OCI-LY7 (cell line): ENCODE measurements around the gene RREB1. TPM values are rescaled to one million over a fixed set of nuclear protein-coding genes. Genes with fewer than 3 reads are reported as not detected.

Source experiments
- BruUV-seq: library from RNA; stranded (reverse); fragments of 400-500 nt; replicated peaks from 2 replicates; lab custom pipeline; 2021; lab: Mats Ljungman, UMichigan
- CTCF ChIA-PET: fragments of 300-600 bp; sonication (Branson Sonifier 250); formaldehyde crosslinking; loops from one replicate; lab custom pipeline; 2022; ENCODE audit warnings: antibody characterized with exemption; ENCODE audit not compliant: unreplicated experiment; lab: Charles Lee
- POLR2A ChIA-PET: fragments of 300-600 bp; sonication (Branson Sonifier 250); formaldehyde crosslinking; loops from one replicate; lab custom pipeline; 2022; ENCODE audit warnings: antibody characterized with exemption; lab: Charles Lee
- DNase-seq: peaks from one replicate; pipeline ENCODE4 v3.0.0-alpha.2; 2015; ENCODE audit warnings: low spot score
- H2AFZ ChIP-seq: fragments of 200-600 bp; sonication (generic), shearing (Covaris generic); 2 replicates; pipeline ENCODE4 v1.6.1; 2014; ENCODE audit warnings: mild to moderate bottlenecking, antibody characterized with exemption, low read length, moderate library complexity
- H3K27ac ChIP-seq: fragments of 200-600 bp; sonication (generic); 2 replicates; pipeline ENCODE4 v1.5.1; 2014; ENCODE audit warnings: mixed run types, low read depth, mild to moderate bottlenecking, moderate library complexity, low read length, inconsistent platforms; ENCODE audit not compliant: poor library complexity, severe bottlenecking
- H3K36me3 ChIP-seq: fragments of 200-600 bp; sonication (generic); 2 replicates; pipeline ENCODE4 v1.6.1; 2014; ENCODE audit warnings: mild to moderate bottlenecking, antibody characterized with exemption, low read length, moderate library complexity, mixed read lengths; ENCODE audit not compliant: insufficient read depth
- H3K4me1 ChIP-seq: fragments of 200-600 bp; sonication (generic); 2 replicates; pipeline ENCODE4 v1.5.1; 2014; ENCODE audit warnings: mild to moderate bottlenecking, low read length; ENCODE audit not compliant: insufficient read depth, poor library complexity, severe bottlenecking
- H3K4me2 ChIP-seq: fragments of 200-600 bp; sonication (generic); 2 replicates; pipeline ENCODE4 v1.6.1; 2014; ENCODE audit warnings: mild to moderate bottlenecking, low read length
- H3K4me3 ChIP-seq: fragments of 200-600 bp; sonication (generic); 2 replicates; pipeline ENCODE4 v1.5.1; 2014; ENCODE audit warnings: mild to moderate bottlenecking, low read depth, low read length; ENCODE audit not compliant: poor library complexity, severe bottlenecking
- H3K79me2 ChIP-seq: fragments of 200-600 bp; sonication (generic); 2 replicates; pipeline ENCODE4 v1.6.1; 2016; ENCODE audit warnings: low read depth, mild to moderate bottlenecking, low read length, moderate library complexity, mixed read lengths; ENCODE audit not compliant: insufficient read depth
- H3K9me2 ChIP-seq: fragments of 200-600 bp; sonication (generic); 2 replicates; pipeline ENCODE4 v1.6.1; 2016; ENCODE audit warnings: mild to moderate bottlenecking, low read length, mixed read lengths; ENCODE audit not compliant: insufficient read depth
- H3K9me3 ChIP-seq: fragments of 200-600 bp; sonication (generic); 2 replicates; pipeline ENCODE4 v1.6.1; 2014; ENCODE audit warnings: mild to moderate bottlenecking, mixed run types, low read length, mixed read lengths
- H4K20me1 ChIP-seq: fragments of 200-600 bp; sonication (generic); 2 replicates; pipeline ENCODE4 v1.6.1; 2014; ENCODE audit warnings: mild to moderate bottlenecking, antibody characterized with exemption, low read length, moderate library complexity, mixed read lengths; ENCODE audit not compliant: insufficient read depth
- CTCF ChIP-seq: fragments of 200-600 bp; sonication (generic); conservative IDR thresholded peaks from 2 replicates; pipeline ENCODE4 v1.5.1; 2014; ENCODE audit warnings: mild to moderate bottlenecking, antibody characterized with exemption, low read length, moderate library complexity, mixed read lengths
- EZH2phosphoT487 ChIP-seq: fragments of 200-600 bp; sonication (generic); IDR thresholded peaks from 2 replicates; pipeline ENCODE4 v1.6.1; 2018; ENCODE audit warnings: low read depth, borderline replicate concordance, mild to moderate bottlenecking, mixed run types, antibody characterized with exemption, low read length, moderate library complexity, mixed read lengths
- intact Hi-C: fragments of 100-400 bp; cut with micrococcal nuclease; formaldehyde crosslinking; loops from one replicate; pipeline ENCODE4 v1.10.0; 2022; ENCODE audit not compliant: unreplicated experiment
- total RNA-seq, 2 experiments: library from RNA; depleted of rRNA in 1 of 2; stranded (reverse); fragments of >200 nt in 1 of 2; shearing (Covaris generic) in 1 of 2; gene quantifications; 2 replicates each; pipeline ENCODE4 v1.2.3, GENCODE V29; 2014 to 2022

RREB1 gene
- total RNA-seq, 2 experiments from 2014 or later: 4.4 to 7.1 TPM

- Histone ChIP-seq H3K27ac (no peak overlapping the region), H3K9me3 (no peaks in the 10 kb centered on the region), H3K4me1 (no peaks in the 10 kb centered on the region), H4K20me1 (no peaks in the 10 kb centered on the region), H3K79me2 (no peaks in the 10 kb centered on the region), H2AFZ (no peak overlapping the region), H3K36me3 (no peaks in the 10 kb centered on the region), H3K4me3 (no peak overlapping the region), H3K9me2 (no peaks in the 10 kb centered on the region), H3K4me2 (no peak overlapping the region)
- ChIA-PET POLR2A (interaction anchor here (0.6 kb wide), 1 partner anchor 392 kb away, joined by 6 read pairs; no protein-coding TSS in a partner anchor), CTCF (no interaction called here)
- no peak for TF ChIP-seq EZH2phosphoT487
- no peak for TF ChIP-seq CTCF
- BruUV-seq: no TSS peak
- intact Hi-C loops: no loop called here
- DNase-seq: no peak
These were observed 88.2 kb downstream of the RREB1 start for GRCh38 chr6:7196019-7196402.

- no peak overlapping the region for H3K27ac ChIP-seq
- H3K36me3 ChIP-seq: no peaks in the 10 kb centered on the region
- POLR2A ChIA-PET: interaction anchor here (0.6 to 0.8 kb wide), 3 partner anchors 40 to 391 kb away, joined by 4 to 11 read pairs (median 6); no protein-coding TSS in a partner anchor
- no TSS peak for BruUV-seq
- H3K4me1 ChIP-seq: peaks cover 4% of the 10 kb centered on the region
- no peak overlapping the region for H3K4me2 ChIP-seq
- no peak overlapping the region for H3K4me3 ChIP-seq
- DNase-seq: no peak
- TF ChIP-seq CTCF (no peak), EZH2phosphoT487 (no peak)
- no peak overlapping the region for H2AFZ ChIP-seq
- H3K9me3 ChIP-seq: no peaks in the 10 kb centered on the region
- no peaks in the 10 kb centered on the region for H4K20me1 ChIP-seq
- no peaks in the 10 kb centered on the region for H3K9me2 ChIP-seq
- intact Hi-C loops: no loop called here
- CTCF ChIA-PET: interaction anchor here (0.6 kb wide), 1 partner anchor 281 kb away, joined by 3 read pairs; no protein-coding TSS in a partner anchor
- no peaks in the 10 kb centered on the region for H3K79me2 ChIP-seq
These were observed 89.0 kb downstream of the RREB1 start for GRCh38 chr6:7196685-7197283.

- CTCF ChIA-PET: no interaction called here
- Histone ChIP-seq H3K9me3 (no peaks in the 10 kb centered on the region), H3K36me3 (no peaks in the 10 kb centered on the region), H3K4me2 (no peak overlapping the region), H3K27ac (no peak overlapping the region), H3K4me1 (peaks cover 13% of the 10 kb centered on the region), H4K20me1 (no peaks in the 10 kb centered on the region), H2AFZ (no peak overlapping the region), H3K9me2 (no peaks in the 10 kb centered on the region), H3K79me2 (no peaks in the 10 kb centered on the region), H3K4me3 (no peak overlapping the region)
- no peak for TF ChIP-seq CTCF
- no TSS peak for BruUV-seq
- no peak for DNase-seq
- POLR2A ChIA-PET: no interaction called here
- intact Hi-C loops: no loop called here
These were observed 90.0 kb downstream of the RREB1 start for GRCh38 chr6:7197747-7198146.
